ENCODE results near the gene CENPB. TPM values are rescaled to one million over a fixed set of nuclear protein-coding genes. Genes with fewer than 3 reads are reported as not detected.
A peak's percentile ranks its signal among the peaks of the same experiment; 100 is the strongest.
"Not testable (repeated sequence)": the region's sequence is repeated elsewhere in the genome, so short reads cannot be mapped to it uniquely, and the experiment has no call there.

CENPB gene
- 37.9 and 46.6 TPM in 2 replicates for polyA plus RNA-seq
- polyA minus RNA-seq: 78.1 and 94.0 TPM in 2 replicates

GRCh38 chr20:3786665-3787323 is at the start of gene CENPB:
Gene CENPB, minus strand, starts transcription at chr20:3786740. Its CDS starts 257 bp downstream, at chr20:3786483.
- peak within 1 kb of the TSS; percentile 84 for H3K4me2 ChIP-seq (ENCODE audit: low read length)
- no peak for TF ChIP-seq MXI1 (conservative IDR thresholded peaks at IDR 0.05; ENCODE audit: poor library complexity, severe bottlenecking)
- peak; percentile 63 for TF ChIP-seq SMC3 (conservative IDR thresholded peaks at IDR 0.05; ENCODE audit: poor library complexity)
- peak; percentile 71 for TF ChIP-seq RAD21 (conservative IDR thresholded peaks at IDR 0.05)
- peak; percentile 77 for TF ChIP-seq POLR2AphosphoS5 (IDR thresholded peaks at IDR 0.05)
- TF ChIP-seq TAF1 (IDR thresholded peaks at IDR 0.05; ENCODE audit: low read depth): no peak
- no peak for TF ChIP-seq EP300 (conservative IDR thresholded peaks at IDR 0.05; ENCODE audit: poor library complexity, severe bottlenecking)
- TF ChIP-seq CTCF (IDR thresholded peaks at IDR 0.05; ENCODE audit: poor library complexity, severe bottlenecking): peak; percentile 75
- no peak for TF ChIP-seq EZH2 (IDR thresholded peaks at IDR 0.05; ENCODE audit: borderline replicate concordance, insufficient read depth, low read length, poor library complexity, severe bottlenecking)
- TF ChIP-seq REST (IDR thresholded peaks at IDR 0.05; ENCODE audit: borderline replicate concordance): no peak
- peak within 1 kb of the TSS; percentile 79 for H3K27ac ChIP-seq (ENCODE audit: low read length)
- H3F3A ChIP-seq (ENCODE audit: insufficient read depth, low read length, poor library complexity, severe bottlenecking): no peaks in the 10 kb centered on the region
- no peaks in the 10 kb centered on the region for H3K36me3 ChIP-seq (ENCODE audit: insufficient read depth, low read length)
- peak within 1 kb of the TSS; percentile 82 for H3K4me3 ChIP-seq (ENCODE audit: low read length)
- peaks cover 10% of the 10 kb centered on the region for H3K79me2 ChIP-seq (replicated peaks; ENCODE audit: insufficient read depth, low read length)
- peak within 1 kb of the TSS; percentile 73 for H2AFZ ChIP-seq (ENCODE audit: low read depth, low read length)
- no peaks in the 10 kb centered on the region for H4K20me1 ChIP-seq (ENCODE audit: insufficient read depth)
- no peaks in the 10 kb centered on the region for H3K9me2 ChIP-seq (ENCODE audit: insufficient read depth, low read length)
- no peaks in the 10 kb centered on the region for H3K9me3 ChIP-seq (ENCODE audit: low read length)
- H3K9ac ChIP-seq (ENCODE audit: low read length): peak within 1 kb of the TSS; percentile 75
- H3K27me3 ChIP-seq (ENCODE audit: insufficient read depth, low read depth, low read length): no peaks in the 10 kb centered on the region

GRCh38 chr20:3836132-3836531 is 49.6 kb upstream of the CENPB start:
- no peak overlapping the region for H3K4me2 ChIP-seq (ENCODE audit: low read length)
- no peaks in the 10 kb centered on the region for H3K9me2 ChIP-seq (ENCODE audit: insufficient read depth, low read length)
- no peak overlapping the region for H3K9ac ChIP-seq (ENCODE audit: low read length)
- no peak overlapping the region for H2AFZ ChIP-seq (ENCODE audit: low read depth, low read length)
- no peaks in the 10 kb centered on the region for H3K9me3 ChIP-seq (ENCODE audit: low read length)
- no peaks in the 10 kb centered on the region for H3K27me3 ChIP-seq (ENCODE audit: insufficient read depth, low read depth, low read length)
- H3K36me3 ChIP-seq (ENCODE audit: insufficient read depth, low read length): no peaks in the 10 kb centered on the region
- H3K4me3 ChIP-seq (ENCODE audit: low read length): no peak overlapping the region
- H4K20me1 ChIP-seq (ENCODE audit: insufficient read depth): no peaks in the 10 kb centered on the region
- no peak overlapping the region for H3K27ac ChIP-seq (ENCODE audit: low read length)
- no peaks in the 10 kb centered on the region for H3K79me2 ChIP-seq (replicated peaks; ENCODE audit: insufficient read depth, low read length)
- no peaks in the 10 kb centered on the region for H3F3A ChIP-seq (ENCODE audit: insufficient read depth, low read length, poor library complexity, severe bottlenecking)
- TF ChIP-seq POLR2AphosphoS5 (IDR thresholded peaks at IDR 0.05) (no peak), RAD21 (conservative IDR thresholded peaks at IDR 0.05) (no peak), TAF1 (IDR thresholded peaks at IDR 0.05; ENCODE audit: low read depth) (no peak), SMC3 (conservative IDR thresholded peaks at IDR 0.05; ENCODE audit: poor library complexity) (no peak), EP300 (conservative IDR thresholded peaks at IDR 0.05; ENCODE audit: poor library complexity, severe bottlenecking) (no peak)

- H3K4me2 ChIP-seq (ENCODE audit: low read length); H3K4me3 ChIP-seq (ENCODE audit: low read length); H3K27me3 ChIP-seq (ENCODE audit: insufficient read depth, low read depth, low read length); H3K9me3 ChIP-seq (ENCODE audit: low read length); H3K9ac ChIP-seq (ENCODE audit: low read length); H2AFZ ChIP-seq (ENCODE audit: low read depth, low read length); H4K20me1 ChIP-seq (ENCODE audit: insufficient read depth); H3K36me3 ChIP-seq (ENCODE audit: insufficient read depth, low read length); H3K79me2 ChIP-seq (replicated peaks; ENCODE audit: insufficient read depth, low read length); H3K27ac ChIP-seq (ENCODE audit: low read length); H3K9me2 ChIP-seq (ENCODE audit: insufficient read depth, low read length); H3F3A ChIP-seq (ENCODE audit: insufficient read depth, low read length, poor library complexity, severe bottlenecking): not testable (repeated sequence)
Measured at GRCh38 chr20:3829891-3830290, 43.4 kb upstream of the CENPB start.

Data from neural cell (in vitro differentiated cells).